Muscle of back (tissue), 11 donors: ENCODE results near the gene TLE6. TPM values are rescaled to one million over a fixed set of nuclear protein-coding genes. Genes with fewer than 3 reads are reported as not detected.
"Not testable (repeated sequence)": the region's sequence is repeated elsewhere in the genome, so short reads cannot be mapped to it uniquely, and the experiment has no call there.

Source experiments
- DNase-seq, 3 donors: peaks; one replicate each; pipeline versions ENCODE4 v3.0.0 to v3.0.0-alpha.2; 2013
- polyA plus RNA-seq, 10 donors: library from polyadenylated mRNA; unstranded; fragments of 120-200 nt; gene quantifications; one replicate each; pipeline ENCODE4 v1.2.1, GENCODE V29; 2013; ENCODE audit not compliant: insufficient read length in 10 of 10

TLE6 gene
- polyA plus RNA-seq, 10 donors: 0.30 to 0.91 (median 0.55) TPM

DNA sequence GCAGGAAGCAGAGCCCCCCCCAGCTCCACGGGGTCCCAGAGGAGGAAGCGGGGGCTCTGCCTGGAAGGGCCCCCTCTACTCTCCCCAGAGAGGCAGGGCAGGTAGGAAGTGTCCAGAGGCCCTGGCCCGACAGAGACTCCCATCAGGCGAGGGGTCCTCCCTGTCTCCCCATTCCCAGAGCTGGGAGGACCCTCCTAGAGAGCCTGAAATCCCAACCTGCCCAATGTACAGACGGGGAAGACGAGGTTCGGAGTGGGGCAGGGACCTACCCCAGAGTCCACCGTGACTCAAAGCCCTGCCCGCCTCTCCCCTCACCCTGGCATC, 50.6 kb downstream of the TLE6 start:
- DNase-seq: no peak

DNA sequence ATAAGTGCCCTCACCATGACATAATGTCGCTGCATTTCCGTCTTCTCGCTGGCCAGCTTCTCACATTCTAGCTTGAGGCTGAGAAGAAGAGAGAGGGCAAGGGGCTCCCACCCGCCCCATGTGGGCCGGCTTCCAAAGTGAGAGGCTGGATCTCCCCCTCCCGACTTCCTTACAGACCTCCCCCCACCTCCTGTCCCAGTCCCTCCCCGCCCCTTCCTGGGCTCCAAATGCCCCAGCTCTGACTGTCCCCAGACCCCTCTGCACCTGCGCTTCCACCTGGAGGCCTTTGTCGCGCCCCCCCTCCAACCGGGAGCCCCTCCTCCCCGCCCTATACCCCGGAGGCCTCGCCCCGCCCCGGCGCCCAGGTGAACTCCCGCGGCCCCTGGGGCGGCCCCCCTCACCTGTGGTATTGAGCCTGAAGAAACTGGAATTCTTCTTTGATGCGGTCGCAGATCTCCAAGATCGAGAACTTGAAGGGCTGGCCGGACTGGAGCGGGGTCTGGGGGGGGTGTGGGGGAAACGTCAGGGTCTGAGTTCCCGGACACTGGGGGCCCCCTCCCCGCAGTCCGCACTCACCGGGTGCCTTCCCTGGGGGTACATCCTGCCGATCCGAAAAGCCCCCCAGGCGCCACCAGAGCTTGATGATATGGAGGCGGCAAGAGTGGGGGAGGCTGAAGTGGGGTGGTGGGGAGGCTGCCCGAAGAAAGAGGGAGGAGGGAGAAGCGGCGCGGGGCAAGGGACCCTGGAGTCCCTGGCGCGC, 51.1 kb downstream of the TLE6 start:
- DNase-seq: peak in 1 of 3 donors; percentile 43

DNA sequence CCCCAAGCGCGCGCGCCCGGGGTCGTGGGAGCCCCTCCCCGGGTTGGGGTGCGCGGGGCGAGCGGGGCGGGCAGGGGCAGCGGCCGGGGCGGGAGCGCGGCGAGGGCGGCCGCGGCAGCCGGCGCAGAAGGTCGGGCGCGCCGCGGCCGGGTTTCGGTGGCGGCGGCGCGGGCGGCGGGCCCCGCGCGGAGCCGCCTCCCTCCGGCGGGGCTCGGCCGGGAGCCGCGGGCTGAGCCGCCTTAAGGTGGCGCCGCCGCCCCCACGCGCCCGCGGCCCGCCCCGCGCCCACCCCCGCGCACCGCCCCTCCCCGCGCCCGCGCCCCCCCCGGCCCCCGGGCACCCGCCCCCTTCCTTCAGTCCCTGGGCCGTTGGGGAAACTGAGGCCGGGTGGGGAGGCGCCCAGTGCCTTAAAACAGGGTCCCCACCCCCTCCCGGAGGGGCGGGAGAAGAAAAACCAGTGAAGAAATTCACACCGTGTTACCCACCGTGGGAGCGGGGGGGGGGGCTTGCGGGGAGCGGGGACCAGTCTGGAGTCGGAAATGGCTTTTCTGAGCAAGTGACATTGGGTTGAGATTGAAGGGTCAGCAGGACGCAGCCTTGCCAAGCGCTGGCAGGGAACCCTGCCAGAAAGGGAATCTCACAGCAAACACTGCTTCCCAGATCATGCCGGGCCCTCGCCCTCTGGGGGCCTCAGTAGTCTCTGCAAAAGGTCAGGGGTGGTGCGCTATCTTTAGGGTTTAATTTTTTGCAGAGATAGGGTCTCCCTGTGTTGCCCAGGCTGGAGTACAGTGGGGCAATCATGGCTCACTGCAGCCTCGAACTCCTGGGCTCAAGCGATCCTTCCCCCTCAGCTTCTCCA, 51.9 kb downstream of the TLE6 start, which contains the start of gene TLE2:
TSS of gene TLE2 (minus strand) at position 216 of the 859 bp plus-strand sequence. CDS start 376 bp downstream, outside the sequence.
- DNase-seq: no peak

DNA sequence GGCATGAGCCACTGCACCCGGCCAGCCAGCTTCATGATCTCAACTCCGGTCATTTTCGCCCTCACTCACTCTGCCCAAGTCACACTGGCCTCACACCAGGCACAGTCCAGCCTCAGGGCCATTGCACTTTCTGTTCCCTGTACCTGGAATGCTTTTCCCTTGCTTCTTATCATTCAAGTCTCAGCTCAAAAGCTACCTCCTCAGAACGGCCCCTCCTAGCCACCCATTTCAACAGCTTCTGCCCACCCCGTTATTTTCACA, 54.2 kb downstream of the TLE6 start:
- DNase-seq: no peak

- DNase-seq: no peak
Measured at GRCh38 chr19:3033595-3034405, 56.4 kb downstream of the TLE6 start.

DNA sequence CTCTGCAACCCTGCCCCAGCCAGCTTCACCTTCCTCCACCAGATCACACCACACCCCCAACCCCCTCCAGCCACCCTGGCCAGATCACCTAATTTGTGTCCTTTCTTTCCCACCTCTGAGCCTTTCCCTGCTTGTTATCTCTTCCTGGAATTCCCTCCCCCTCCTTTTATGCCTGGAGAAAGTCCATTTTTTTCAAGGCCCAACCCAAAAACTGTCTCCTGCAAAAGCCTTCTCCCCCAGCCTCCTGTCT, 57.0 kb downstream of the TLE6 start:
- no peak for DNase-seq

GRCh38 chr19:3034656-3035541, 57.5 kb downstream of the TLE6 start:
- DNase-seq: peak in 1 of 3 donors; percentile 30

GRCh38 chr19:3035542-3036118, 58.3 kb downstream of the TLE6 start:
- peak; percentile 100 for DNase-seq

DNA sequence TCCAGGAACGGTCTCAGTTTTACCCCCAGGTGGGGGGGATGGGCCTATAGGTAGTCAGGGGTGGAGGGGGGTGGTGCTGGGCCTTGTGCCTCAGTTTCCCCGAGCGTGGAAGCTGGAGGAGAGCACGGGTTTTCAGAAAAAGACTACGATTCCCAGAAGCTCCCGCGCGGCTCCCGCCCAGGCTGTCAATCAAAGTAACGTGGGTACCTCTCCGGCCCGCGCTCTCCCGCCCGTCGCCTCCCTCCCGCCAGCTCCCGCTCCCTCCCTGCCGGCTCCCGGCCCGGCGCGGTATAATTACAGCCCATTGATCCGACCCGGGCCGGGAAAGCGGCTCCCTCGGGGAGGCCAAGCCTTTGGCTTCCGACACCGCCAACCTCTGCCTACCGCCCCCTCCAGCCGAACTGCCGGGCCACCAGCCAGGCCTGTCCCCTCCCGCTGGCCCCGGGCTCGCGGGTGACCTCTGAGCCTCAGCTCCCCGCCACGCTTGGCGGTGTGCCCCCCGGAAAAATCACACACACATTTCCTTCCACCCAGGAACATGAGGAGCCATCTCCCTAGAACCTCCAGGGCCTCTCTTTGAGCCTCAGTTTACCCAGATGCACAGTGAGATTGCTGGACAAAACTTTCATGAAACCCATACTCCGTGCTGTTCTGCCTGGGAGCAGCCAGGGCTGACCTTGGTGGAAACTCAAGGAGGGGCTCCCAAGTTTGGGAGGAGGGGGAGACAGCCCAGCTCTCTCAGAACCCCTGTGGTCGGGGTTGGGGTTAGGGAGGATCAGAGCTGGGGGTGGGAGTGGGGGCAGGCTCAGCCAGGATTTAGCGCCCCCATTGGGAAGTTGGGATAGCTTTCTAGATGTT, 59.0 kb downstream of the TLE6 start:
- peak; percentile 93 to 98 (median 96) for DNase-seq

DNA sequence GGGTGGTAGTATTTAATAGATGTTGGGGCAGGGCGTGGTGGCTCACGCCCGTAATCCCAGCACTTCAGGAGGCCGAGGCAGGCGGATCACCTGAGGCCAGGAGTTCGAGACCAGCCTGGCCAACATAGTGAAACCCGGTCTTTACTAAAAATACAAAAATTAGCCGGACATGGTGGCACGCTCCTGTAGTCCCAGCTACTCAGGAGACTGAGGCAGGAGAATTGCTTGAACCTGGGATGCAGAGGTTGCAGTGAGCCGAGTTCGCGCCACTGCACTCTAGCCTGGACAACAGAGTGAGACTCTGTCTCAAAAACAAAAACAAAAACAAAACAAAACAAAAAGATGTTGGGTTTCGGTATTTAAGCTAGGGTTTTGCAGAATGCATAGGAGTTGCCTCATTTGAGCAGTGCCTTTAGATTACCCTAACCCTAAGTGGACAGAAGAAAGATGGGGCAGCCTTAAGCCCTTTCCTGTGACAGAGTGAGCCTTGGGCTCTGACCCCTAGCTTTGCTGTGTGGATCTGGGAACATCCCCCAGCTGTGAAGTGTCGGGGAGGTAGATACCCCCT, 59.7 kb downstream of the TLE6 start:
- DNase-seq: not testable (repeated sequence)

DNA sequence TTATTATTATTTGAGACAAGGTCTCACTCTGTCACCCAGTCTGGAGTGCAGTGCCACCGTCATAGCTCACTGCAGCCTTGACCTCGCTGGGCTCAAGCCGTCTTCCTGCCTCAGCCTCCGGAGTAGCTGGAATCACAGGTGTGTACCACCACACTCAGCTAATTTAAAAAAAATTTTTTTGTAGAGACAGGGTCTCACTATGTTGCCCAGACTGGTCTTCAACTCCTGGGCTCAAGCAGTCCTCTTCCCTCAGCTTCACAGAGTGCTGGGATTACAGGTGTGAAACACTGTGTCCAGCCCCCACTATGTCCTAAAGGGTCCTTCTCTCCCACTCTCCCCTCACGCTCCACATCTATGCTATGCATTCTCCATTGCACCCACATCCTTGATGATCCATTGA, 60.9 kb downstream of the TLE6 start:
- DNase-seq: no peak

DNA sequence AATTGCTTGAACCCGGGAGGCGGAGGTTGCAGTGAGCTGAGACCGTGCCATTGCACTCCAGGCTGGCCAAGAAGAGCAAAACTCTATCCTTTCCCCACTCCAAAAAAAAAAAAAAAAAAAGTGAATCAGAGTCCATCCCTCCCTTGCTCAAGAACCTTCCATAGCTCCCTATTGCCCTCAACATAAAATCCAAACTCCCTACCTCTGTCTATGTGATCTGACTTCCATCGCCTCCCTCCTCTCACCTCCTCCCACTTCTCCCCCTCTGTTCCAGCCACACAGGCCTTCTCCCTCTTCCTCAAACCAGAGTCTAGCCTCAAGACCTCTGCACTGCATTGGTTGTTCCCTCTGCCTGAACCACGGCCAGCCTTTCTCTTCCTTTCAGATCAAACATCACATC, 61.8 kb downstream of the TLE6 start:
- no peak for DNase-seq

- no peak for DNase-seq
Measured at GRCh38 chr19:3039641-3040077, 62.3 kb downstream of the TLE6 start.

GRCh38 chr19:3041327-3041726, 64.0 kb downstream of the TLE6 start:
- no peak for DNase-seq

GRCh38 chr19:3041761-3042620, 64.6 kb downstream of the TLE6 start:
- peak in 1 of 3 donors; percentile 53 for DNase-seq

GRCh38 chr19:3042621-3043267, 65.4 kb downstream of the TLE6 start:
- peak in 1 of 3 donors; percentile 70 for DNase-seq
